H9 (cell line): Measurements from ENCODE around the gene DSTN. TPM values are rescaled to one million over a fixed set of nuclear protein-coding genes. Genes with fewer than 3 reads are reported as not detected.

Experiments
- DNase-seq: peaks from one replicate; pipeline ENCODE4 v3.0.0-alpha.2; 2017
- H2AFZ ChIP-seq: one replicate; pipeline ENCODE4 v1.6.1; 2013; ENCODE audit warnings: mild to moderate bottlenecking, low read length, control low read depth, moderate library complexity
- H2AK5ac ChIP-seq: 2 replicates; pipeline ENCODE4 v1.6.1; 2013; ENCODE audit warnings: low read length, control low read depth, mixed read lengths; ENCODE audit not compliant: insufficient read length
- H2BK120ac ChIP-seq: one replicate; pipeline ENCODE4 v1.6.1; 2013; ENCODE audit warnings: low read depth, mild to moderate bottlenecking, low read length, control low read depth, inconsistent platforms; ENCODE audit not compliant: poor library complexity, severe bottlenecking
- H2BK12ac ChIP-seq: 2 replicates; pipeline ENCODE4 v1.6.1; 2013; ENCODE audit warnings: low read length, control low read depth, mixed read lengths, low read depth; ENCODE audit not compliant: insufficient read length
- H2BK15ac ChIP-seq: 2 replicates; pipeline ENCODE4 v1.6.1; 2013; ENCODE audit warnings: low read depth, low read length, control low read depth
- H2BK20ac ChIP-seq: one replicate; pipeline ENCODE4 v1.6.1; 2013; ENCODE audit warnings: low read depth, mild to moderate bottlenecking, low read length, control low read depth, inconsistent platforms; ENCODE audit not compliant: poor library complexity, severe bottlenecking
- H2BK5ac ChIP-seq: 2 replicates; pipeline ENCODE4 v1.6.1; 2013; ENCODE audit warnings: low read length, control low read depth, mixed read lengths; ENCODE audit not compliant: insufficient read length
- H3K14ac ChIP-seq: 2 replicates; pipeline ENCODE4 v1.6.1; 2013; ENCODE audit warnings: low read length, control low read depth; ENCODE audit not compliant: insufficient read depth
- H3K18ac ChIP-seq: 2 replicates; pipeline ENCODE4 v1.6.1; 2013; ENCODE audit warnings: low read depth, mild to moderate bottlenecking, mixed read lengths, low read length, control low read depth; ENCODE audit not compliant: insufficient read length
- H3K23ac ChIP-seq: 2 replicates; pipeline ENCODE4 v1.6.1; 2013; ENCODE audit warnings: low read length, control low read depth, mixed read lengths, low read depth; ENCODE audit not compliant: insufficient read length
- H3K23me2 ChIP-seq: 2 replicates; pipeline ENCODE4 v1.6.1; 2013; ENCODE audit warnings: low read depth, mild to moderate bottlenecking, mixed read lengths, low read length, control low read depth; ENCODE audit not compliant: insufficient read length, poor library complexity, severe bottlenecking
- H3K27ac ChIP-seq: 2 replicates; pipeline ENCODE4 v1.5.1; 2013; ENCODE audit warnings: low read length, control low read depth, mixed read lengths, low read depth; ENCODE audit not compliant: insufficient read length
- H3K27me3 ChIP-seq: 2 replicates; pipeline ENCODE4 v1.6.1; 2013; ENCODE audit warnings: low read length, control low read depth, inconsistent platforms; ENCODE audit not compliant: insufficient read depth
- H3K4ac ChIP-seq: 2 replicates; pipeline ENCODE4 v1.6.1; 2013; ENCODE audit warnings: low read depth, mild to moderate bottlenecking, control low read depth, inconsistent platforms, low read length, moderate library complexity
- H3K4me1 ChIP-seq: 2 replicates; pipeline ENCODE4 v1.6.1; 2013; ENCODE audit warnings: low read length, control low read depth, inconsistent platforms; ENCODE audit not compliant: insufficient read depth
- H3K4me2 ChIP-seq: 2 replicates; pipeline ENCODE4 v1.6.1; 2013; ENCODE audit warnings: low read length, control low read depth, mixed read lengths; ENCODE audit not compliant: insufficient read length, insufficient read depth
- H3K56ac ChIP-seq: 2 replicates; pipeline ENCODE4 v1.6.1; 2013; ENCODE audit warnings: low read depth, mild to moderate bottlenecking, mixed read lengths, low read length, control low read depth; ENCODE audit not compliant: insufficient read length
- H3K79me1 ChIP-seq: 2 replicates; pipeline ENCODE4 v1.6.1; 2013; ENCODE audit warnings: low read depth, mild to moderate bottlenecking, moderate library complexity, low read length, control low read depth, inconsistent platforms; ENCODE audit not compliant: insufficient read depth, poor library complexity, severe bottlenecking
- H3K79me2 ChIP-seq: 2 replicates; pipeline ENCODE4 v1.6.1; 2013; ENCODE audit warnings: low read length, control low read depth, inconsistent platforms; ENCODE audit not compliant: insufficient read depth
- H3K9ac ChIP-seq: 2 replicates; pipeline ENCODE4 v1.6.1; 2013; ENCODE audit warnings: low read length, control low read depth, mixed read lengths; ENCODE audit not compliant: insufficient read length; ENCODE audit errors: extremely low read depth
- H3K9me3 ChIP-seq: one replicate; pipeline ENCODE4 v1.6.1; 2013; ENCODE audit warnings: low read depth, low read length, inconsistent platforms; ENCODE audit not compliant: control insufficient read depth
- H3T11ph ChIP-seq: one replicate; pipeline ENCODE4 v1.6.1; 2013; ENCODE audit warnings: mild to moderate bottlenecking, low read length, control low read depth, inconsistent platforms
- H4K20me1 ChIP-seq: one replicate; pipeline ENCODE4 v1.6.1; 2013; ENCODE audit not compliant: control insufficient read depth, insufficient read length, insufficient read depth
- H4K5ac ChIP-seq: 2 replicates; pipeline ENCODE4 v1.6.1; 2013; ENCODE audit warnings: low read depth, mild to moderate bottlenecking, mixed read lengths, low read length, control low read depth; ENCODE audit not compliant: insufficient read length
- H4K8ac ChIP-seq: replicated peaks from 2 replicates; pipeline ENCODE4 v1.6.1; 2013; ENCODE audit warnings: low read length, control low read depth, mixed read lengths, low read depth; ENCODE audit not compliant: insufficient read length
- H4K91ac ChIP-seq: 2 replicates; pipeline ENCODE4 v1.6.1; 2013; ENCODE audit warnings: low read depth, mild to moderate bottlenecking, moderate library complexity, mixed read lengths, low read length, control low read depth; ENCODE audit not compliant: insufficient read length
- H3K27ac Mint-ChIP-seq, 3 experiments: 2 replicates in 2 of 3; 3 replicates in 1 of 3; pipeline ENCODE4 v1.8.0; 2020 to 2021; ENCODE audit warnings: mixed read lengths in 3 of 3, mild to moderate bottlenecking in 1 of 3, moderate library complexity in 1 of 3
- H3K27me3 Mint-ChIP-seq: 2 replicates; pipeline ENCODE4 v1.8.0; 2021; ENCODE audit warnings: low read depth, mild to moderate bottlenecking, moderate library complexity, mixed read lengths
- H3K36me3 Mint-ChIP-seq, 3 experiments: 2 replicates in 2 of 3; 3 replicates in 1 of 3; pipeline ENCODE4 v1.8.0; 2020 to 2021; ENCODE audit warnings: low read depth in 3 of 3, mixed read lengths in 3 of 3; ENCODE audit not compliant: insufficient read depth in 1 of 3
- H3K4me1 Mint-ChIP-seq, 2 experiments: 2 replicates each; pipeline ENCODE4 v1.8.0; 2020; ENCODE audit warnings: mixed read lengths in 2 of 2
- H3K4me3 Mint-ChIP-seq, 2 experiments: 2 replicates in 1 of 2; 3 replicates in 1 of 2; pipeline ENCODE4 v1.8.0; 2020 to 2021; ENCODE audit warnings: mild to moderate bottlenecking in 2 of 2, mixed read lengths in 2 of 2, moderate library complexity in 1 of 2
- H3K9me3 Mint-ChIP-seq, 2 experiments: 2 replicates in 1 of 2; 3 replicates in 1 of 2; pipeline ENCODE4 v1.8.0; 2020; ENCODE audit warnings: mild to moderate bottlenecking in 2 of 2, mixed read lengths in 2 of 2, moderate library complexity in 1 of 2
- CTCF ChIP-seq: fragments of 200-600 bp; sonication (generic); conservative IDR thresholded peaks from 3 replicates; pipeline ENCODE4 v1.8.0; 2021; ENCODE audit warnings: antibody characterized with exemption, mild to moderate bottlenecking
- WGBS: extraction: QIAGEN DNeasy Blood & Tissue Kit; methylation state at CpG from one replicate; pipeline ENCODE4 v1.1.7; 2013; ENCODE audit warnings: missing lambda C conversion rate, low lambda C conversion rate, mixed read lengths; ENCODE audit not compliant: insufficient read length; ENCODE audit errors: extremely low coverage; 5-methylcytosine and 5-hydroxymethylcytosine counted together
- total RNA-seq: library from RNA; stranded (reverse); gene quantifications from 2 replicates; pipeline ENCODE4 v1.2.1, GENCODE V29; 2021

DSTN gene
- total RNA-seq, 1 experiment from 2014 or later, result 145 TPM

- H3K4me1 Mint-ChIP-seq, result peaks cover 17 to 45% of the 10 kb centered on the region in 2 experiments
- no peak overlapping the region for H3K14ac ChIP-seq
- H2BK15ac ChIP-seq, result no peak overlapping the region
- H3K9me3 ChIP-seq, result no peaks in the 10 kb centered on the region
- no peak overlapping the region for H3K4me3 Mint-ChIP-seq
- TF ChIP-seq CTCF, result no peak
- no peaks in the 10 kb centered on the region for H4K20me1 ChIP-seq
- no peak overlapping the region for H4K91ac ChIP-seq
- no peak overlapping the region for H3K18ac ChIP-seq
- no peak overlapping the region for H4K8ac ChIP-seq
- H2AFZ ChIP-seq, result no peak overlapping the region
- no peak overlapping the region for H2BK5ac ChIP-seq
- no peak overlapping the region for H3K4me2 ChIP-seq
- H3T11ph ChIP-seq, result no peak overlapping the region
- H3K23me2 ChIP-seq, result no peaks in the 10 kb centered on the region
- H2BK20ac ChIP-seq, result no peak overlapping the region
- no peaks in the 10 kb centered on the region for H3K27me3 Mint-ChIP-seq
- H3K56ac ChIP-seq, result no peak overlapping the region
- peak overlapping the region in 1 of 3 experiments; percentile 89; a peak in 3 of 7 replicates for H3K27ac Mint-ChIP-seq
- no peak overlapping the region for H3K27ac ChIP-seq
- no peak overlapping the region for H2AK5ac ChIP-seq
- H3K4ac ChIP-seq, result no peak overlapping the region
- no peak overlapping the region for H2BK120ac ChIP-seq
- no peaks in the 10 kb centered on the region for H3K4me1 ChIP-seq
- peaks cover 6 to 15% (median 11%) of the 10 kb centered on the region in 3 experiments; a peak in 6 of 7 replicates for H3K36me3 Mint-ChIP-seq
- no peak overlapping the region for H3K9ac ChIP-seq
- H3K9me3 Mint-ChIP-seq, result no peaks in the 10 kb centered on the region
- H3K79me2 ChIP-seq, result peaks cover 14% of the 10 kb centered on the region; the same call in 1 of the 2 replicates
- H3K79me1 ChIP-seq, result peaks cover 7% of the 10 kb centered on the region
- WGBS, result 100% methylated on average over 4 of the region's 14 CpGs
- no peak for DNase-seq
- H3K23ac ChIP-seq, result no peak overlapping the region
- no peaks in the 10 kb centered on the region for H3K27me3 ChIP-seq
- no peak overlapping the region for H4K5ac ChIP-seq
- no peak overlapping the region for H2BK12ac ChIP-seq
Observed at GRCh38 chr20:17645010-17645409, 75.1 kb downstream of the DSTN start.
